A549 (cell line): Measurements from ENCODE around the gene PPIF.

Experiments used
- CEBPB ChIP-seq, 2 experiments: fragments of >200 bp in 1 of 2; sonication (Bioruptor Twin) in 1 of 2; formaldehyde crosslinking in 1 of 2; IDR thresholded peaks; 2 replicates each; pipeline ENCODE4 v1.6.1; 2012 to 2016
- MYC ChIP-seq: IDR thresholded peaks from 2 replicates; pipeline ENCODE4 v1.6.1; 2012; ENCODE audit warnings: mild to moderate bottlenecking, inconsistent platforms, low read length, improper control_type of control experiment, borderline replicate concordance
- PHF8 ChIP-seq: fragments of 200-600 bp; sonication (generic); IDR thresholded peaks from 2 replicates; pipeline ENCODE4 v1.6.1; 2016; ENCODE audit warnings: low read depth, mild to moderate bottlenecking, antibody characterized with exemption, moderate library complexity, borderline replicate concordance
- POLR2A ChIP-seq: IDR thresholded peaks from 2 replicates; pipeline ENCODE4 v1.6.1; 2012; ENCODE audit warnings: mild to moderate bottlenecking, low read length
- TF ChIP-seq, protein P1 (sequence below): fragments of >200 bp; sonication (Bioruptor Twin); formaldehyde crosslinking; IDR thresholded peaks from 3 replicates; pipeline ENCODE4 v1.5.1; 2016

DNA sequence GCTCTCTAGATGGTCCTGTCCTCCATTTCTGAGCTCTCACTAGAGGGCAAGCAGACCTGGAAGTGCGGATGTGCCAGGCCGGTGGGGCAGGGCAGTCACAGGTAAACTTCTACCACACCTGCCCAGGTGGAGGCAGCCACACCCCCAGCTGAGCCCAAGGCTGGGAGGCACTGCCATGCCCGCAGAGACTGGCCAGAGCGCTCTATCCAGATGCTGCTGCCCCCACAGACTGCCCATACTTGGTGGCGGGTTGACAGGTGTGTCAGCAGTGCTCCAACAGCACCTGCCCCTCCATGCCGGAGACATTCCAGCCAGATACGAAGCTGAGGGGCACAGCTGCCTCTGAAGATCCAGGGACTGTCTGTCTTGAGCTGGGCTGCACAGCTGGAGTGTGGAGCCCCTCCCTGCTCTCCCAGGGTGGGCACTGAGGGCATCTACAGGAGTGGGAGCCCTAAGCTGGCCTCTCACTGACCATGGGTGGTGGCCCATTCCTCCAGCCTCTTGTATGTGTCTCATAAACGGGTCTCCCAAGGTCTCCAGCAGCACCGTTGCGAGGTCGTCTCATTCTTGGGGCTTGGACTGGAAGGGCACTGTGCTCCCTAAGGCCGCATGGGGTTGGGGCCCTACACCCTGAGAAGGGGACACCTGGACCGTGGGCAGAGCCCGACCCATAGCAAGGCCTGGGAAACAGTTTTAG is 38.2 kb upstream of the PPIF start:
- TF ChIP-seq POLR2A (no peak), MYC (no peak), PHF8 (no peak), CEBPB (IDR thresholded peaks at IDR 0.05) (no peak)
- TF ChIP-seq, protein P1, sequence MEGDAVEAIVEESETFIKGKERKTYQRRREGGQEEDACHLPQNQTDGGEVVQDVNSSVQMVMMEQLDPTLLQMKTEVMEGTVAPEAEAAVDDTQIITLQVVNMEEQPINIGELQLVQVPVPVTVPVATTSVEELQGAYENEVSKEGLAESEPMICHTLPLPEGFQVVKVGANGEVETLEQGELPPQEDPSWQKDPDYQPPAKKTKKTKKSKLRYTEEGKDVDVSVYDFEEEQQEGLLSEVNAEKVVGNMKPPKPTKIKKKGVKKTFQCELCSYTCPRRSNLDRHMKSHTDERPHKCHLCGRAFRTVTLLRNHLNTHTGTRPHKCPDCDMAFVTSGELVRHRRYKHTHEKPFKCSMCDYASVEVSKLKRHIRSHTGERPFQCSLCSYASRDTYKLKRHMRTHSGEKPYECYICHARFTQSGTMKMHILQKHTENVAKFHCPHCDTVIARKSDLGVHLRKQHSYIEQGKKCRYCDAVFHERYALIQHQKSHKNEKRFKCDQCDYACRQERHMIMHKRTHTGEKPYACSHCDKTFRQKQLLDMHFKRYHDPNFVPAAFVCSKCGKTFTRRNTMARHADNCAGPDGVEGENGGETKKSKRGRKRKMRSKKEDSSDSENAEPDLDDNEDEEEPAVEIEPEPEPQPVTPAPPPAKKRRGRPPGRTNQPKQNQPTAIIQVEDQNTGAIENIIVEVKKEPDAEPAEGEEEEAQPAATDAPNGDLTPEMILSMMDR: no peak
